ENCODE results near the gene RAPGEF5.

DNA sequence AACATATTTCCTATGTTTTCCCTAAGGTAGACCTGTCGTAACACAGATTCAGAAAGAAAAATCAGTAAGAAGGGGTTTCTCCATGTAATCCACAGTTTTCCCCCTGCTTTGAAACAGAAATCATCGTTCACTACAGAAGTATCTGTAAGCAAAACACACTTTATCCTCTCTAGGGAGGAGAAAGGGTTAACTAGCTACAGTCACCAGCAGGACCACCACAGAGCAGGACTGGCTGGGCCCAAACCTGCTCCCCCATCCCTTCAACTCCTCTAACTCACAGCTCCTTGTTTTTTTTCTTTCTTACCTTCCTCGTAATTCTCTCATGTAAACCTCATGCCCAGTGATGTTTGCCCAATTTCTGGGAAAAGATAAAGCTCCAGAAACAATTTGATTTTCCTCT lies 167.7 kb downstream of the RAPGEF5 start:
- TF ChIP-seq EZH2 (IDR thresholded peaks at IDR 0.05; ENCODE audit: low read length, unreplicated experiment) (no peak), EZH2phosphoT487 (IDR thresholded peaks at IDR 0.05; ENCODE audit: borderline replicate concordance, low read length) (no peak)
- TF ChIP-seq, protein P1, sequence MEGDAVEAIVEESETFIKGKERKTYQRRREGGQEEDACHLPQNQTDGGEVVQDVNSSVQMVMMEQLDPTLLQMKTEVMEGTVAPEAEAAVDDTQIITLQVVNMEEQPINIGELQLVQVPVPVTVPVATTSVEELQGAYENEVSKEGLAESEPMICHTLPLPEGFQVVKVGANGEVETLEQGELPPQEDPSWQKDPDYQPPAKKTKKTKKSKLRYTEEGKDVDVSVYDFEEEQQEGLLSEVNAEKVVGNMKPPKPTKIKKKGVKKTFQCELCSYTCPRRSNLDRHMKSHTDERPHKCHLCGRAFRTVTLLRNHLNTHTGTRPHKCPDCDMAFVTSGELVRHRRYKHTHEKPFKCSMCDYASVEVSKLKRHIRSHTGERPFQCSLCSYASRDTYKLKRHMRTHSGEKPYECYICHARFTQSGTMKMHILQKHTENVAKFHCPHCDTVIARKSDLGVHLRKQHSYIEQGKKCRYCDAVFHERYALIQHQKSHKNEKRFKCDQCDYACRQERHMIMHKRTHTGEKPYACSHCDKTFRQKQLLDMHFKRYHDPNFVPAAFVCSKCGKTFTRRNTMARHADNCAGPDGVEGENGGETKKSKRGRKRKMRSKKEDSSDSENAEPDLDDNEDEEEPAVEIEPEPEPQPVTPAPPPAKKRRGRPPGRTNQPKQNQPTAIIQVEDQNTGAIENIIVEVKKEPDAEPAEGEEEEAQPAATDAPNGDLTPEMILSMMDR (conservative IDR thresholded peaks at IDR 0.05; ENCODE audit: low read depth, low read length) = no peak

Data from PC-3 (cell line).